SK-N-SH (cell line): ENCODE data around the gene ARHGEF1. TPM values are rescaled to one million over a fixed set of nuclear protein-coding genes. Genes with fewer than 3 reads are reported as not detected.

Experiments
- CTCF ChIA-PET: fragments of 300-600, 350-600 bp; formaldehyde crosslinking; extraction: SDS; loops from one replicate; lab custom pipeline; 2021; lab: Yijun Ruan, JAX
- POLR2A ChIA-PET: fragments of 350-600 bp; sonication (Branson Sonifier 250); formaldehyde crosslinking; extraction: SDS; loops from one replicate; lab custom pipeline; 2020; ENCODE audit warnings: antibody characterized with exemption, inconsistent platforms; lab: Yijun Ruan, JAX
- DNase-seq: peaks from one replicate; pipeline ENCODE4 v3.0.0; 2012
- H2AFZ ChIP-seq: fragments of 200-600 bp; sonication (generic); 2 replicates; pipeline ENCODE4 v1.8.1; 2016; ENCODE audit warnings: antibody characterized with exemption, mild to moderate bottlenecking, low read depth
- H3F3A ChIP-seq: fragments of 200-600 bp; sonication (generic); replicated peaks from 2 replicates; pipeline ENCODE3; 2016; ENCODE audit warnings: antibody characterized with exemption, mild to moderate bottlenecking; ENCODE audit not compliant: insufficient read depth
- H3K27ac ChIP-seq, 2 experiments: fragments of 200-500 bp in 1 of 2; fragments of 200-600 bp in 1 of 2; sonication (Bioruptor generic) in 1 of 2; sonication (generic), shearing (Covaris generic) in 1 of 2; 2 replicates each; pipeline versions ENCODE4 v1.5.1 to v1.6.1; 2014 to 2016; ENCODE audit warnings: low read depth in 2 of 2, inconsistent platforms in 1 of 2, low read length in 1 of 2, mild to moderate bottlenecking in 1 of 2, mixed read lengths in 1 of 2
- H3K27me3 ChIP-seq: fragments of 200-600 bp; sonication (generic), shearing (Covaris generic); 2 replicates; pipeline ENCODE4 v1.6.1; 2016; ENCODE audit warnings: mixed run types; ENCODE audit not compliant: insufficient read depth
- H3K36me3 ChIP-seq, 2 experiments: fragments of 200-500 bp in 1 of 2; fragments of 200-600 bp in 1 of 2; sonication (Bioruptor generic) in 1 of 2; sonication (generic) in 1 of 2; replicated peaks in 1 of 2; 2 replicates each; pipeline versions ENCODE3 to v1.5.1; 2014 to 2016; ENCODE audit warnings: low read length in 1 of 2, mild to moderate bottlenecking in 1 of 2; ENCODE audit not compliant: insufficient read depth in 2 of 2, control insufficient read depth in 1 of 2
- H3K4me1 ChIP-seq, 2 experiments: fragments of 200-500 bp in 1 of 2; fragments of 200-600 bp in 1 of 2; sonication (Bioruptor generic) in 1 of 2; sonication (generic), shearing (Covaris generic) in 1 of 2; 2 replicates each; pipeline versions ENCODE4 v1.5.1 to v1.6.1; 2014 to 2016; ENCODE audit warnings: low read depth in 1 of 2, low read length in 1 of 2, mixed run types in 1 of 2; ENCODE audit not compliant: insufficient read depth in 2 of 2, control insufficient read depth in 1 of 2
- H3K4me2 ChIP-seq: fragments of 200-600 bp; sonication (generic), shearing (Covaris generic); 2 replicates; pipeline ENCODE4 v1.6.1; 2017; ENCODE audit warnings: mixed run types
- H3K4me3 ChIP-seq, 2 experiments: fragments of 200-500 bp in 1 of 2; fragments of 200-600 bp in 1 of 2; sonication (Bioruptor generic) in 1 of 2; sonication (generic), shearing (Covaris generic) in 1 of 2; 2 replicates each; pipeline versions ENCODE4 v1.5.1 to v1.8.1; 2014 to 2016; ENCODE audit warnings: low read depth in 2 of 2, inconsistent platforms in 1 of 2, low read length in 1 of 2, mild to moderate bottlenecking in 1 of 2, mixed read lengths in 1 of 2, moderate library complexity in 1 of 2
- H3K79me2 ChIP-seq: fragments of 200-600 bp; sonication (generic); 2 replicates; pipeline ENCODE4 v1.8.1; 2017; ENCODE audit warnings: mild to moderate bottlenecking; ENCODE audit not compliant: insufficient read depth
- H3K9ac ChIP-seq: fragments of 200-600 bp; sonication (generic); 2 replicates; pipeline ENCODE4 v1.6.1; 2017; ENCODE audit warnings: mixed run types
- H3K9me2 ChIP-seq: fragments of 200-600 bp; sonication (generic); 2 replicates; pipeline ENCODE4 v1.6.1; 2017; ENCODE audit warnings: mixed run types
- H3K9me3 ChIP-seq: fragments of 200-600 bp; sonication (generic); 2 replicates; pipeline ENCODE4 v1.6.1; 2017; ENCODE audit warnings: mixed run types, mild to moderate bottlenecking, moderate library complexity
- H4K20me1 ChIP-seq: fragments of 200-600 bp; sonication (generic); 2 replicates; pipeline ENCODE4 v1.6.1; 2017; ENCODE audit warnings: mild to moderate bottlenecking, mixed run types; ENCODE audit not compliant: insufficient read depth
- CHD2 ChIP-seq: fragments of 150-350 bp; IDR thresholded peaks from 2 replicates; pipeline ENCODE4 v1.6.1; 2018; ENCODE audit warnings: low read length; ENCODE audit not compliant: partially characterized antibody
- EP300 ChIP-seq, 2 experiments: IDR thresholded peaks; 2 replicates each; pipeline versions ENCODE4 v1.4.0 to v1.6.1; 2012; ENCODE audit warnings: borderline replicate concordance in 1 of 2, low read depth in 1 of 2, low read length in 1 of 2
- EZH2phosphoT487 ChIP-seq: fragments of 200-600 bp; sonication (generic); IDR thresholded peaks from 2 replicates; pipeline ENCODE4 v1.6.1; 2017; ENCODE audit warnings: low read depth, mixed run types, mild to moderate bottlenecking, antibody characterized with exemption, moderate library complexity, borderline replicate concordance
- FOSL2 ChIP-seq: IDR thresholded peaks from 2 replicates; pipeline ENCODE4 v1.4.0; 2012; ENCODE audit warnings: low read depth, mild to moderate bottlenecking, moderate library complexity, borderline replicate concordance
- FOXJ3 ChIP-seq: sonication (generic); formaldehyde crosslinking; IDR thresholded peaks from 2 replicates; pipeline ENCODE4 v1.5.1; 2020; ENCODE audit warnings: mild to moderate bottlenecking, missing genetic modification reagents
- JUND ChIP-seq: IDR thresholded peaks from 2 replicates; pipeline ENCODE4 v1.4.0; 2012
- NFIC ChIP-seq: IDR thresholded peaks from 2 replicates; pipeline ENCODE4 v1.4.0; 2012; ENCODE audit warnings: borderline replicate concordance
- REST ChIP-seq: IDR thresholded peaks from 2 replicates; pipeline ENCODE4 v1.6.1; 2012; ENCODE audit warnings: mild to moderate bottlenecking, low read depth, low read length, moderate library complexity
- RXRA ChIP-seq: IDR thresholded peaks from 2 replicates; pipeline ENCODE4 v1.4.0; 2012; ENCODE audit warnings: low read depth, mild to moderate bottlenecking, borderline replicate concordance
- TCF12 ChIP-seq: IDR thresholded peaks from 2 replicates; pipeline ENCODE4 v1.4.0; 2012
- USF2 ChIP-seq: fragments of 150-350 bp; IDR thresholded peaks from 2 replicates; pipeline ENCODE4 v1.6.1; 2017; ENCODE audit warnings: antibody characterized with exemption, low read length, low read depth, borderline replicate concordance
- ZBTB33 ChIP-seq: IDR thresholded peaks from 2 replicates; pipeline ENCODE4 v1.4.0; 2012; ENCODE audit warnings: low read depth, borderline replicate concordance
- WGBS: methylation state at CpG from one replicate; pipeline ENCODE4 v1.1.6; 2017; ENCODE audit warnings: low lambda C conversion rate; 5-methylcytosine and 5-hydroxymethylcytosine counted together
- polyA plus RNA-seq, 3 experiments: library from polyadenylated mRNA; depleted of rRNA; stranded (reverse); fragments of >200 nt; gene quantifications; 2 replicates each; pipeline ENCODE4 v1.2.3, GENCODE V29; 2012

The ARHGEF1 gene
- polyA plus RNA-seq, 1 of the 3 experiments (the other 2 are of a cell fraction): 102 TPM

- TF ChIP-seq FOXJ3 (no peak), EZH2phosphoT487 (no peak), USF2 (no peak), TCF12 (no peak)
- TF ChIP-seq, all 33 proteins: peak for 0
Measured at GRCh38 chr19:41866284-41866683, 16.7 kb upstream of the ARHGEF1 start (continued).

- no peak overlapping the region for H3K9ac ChIP-seq
- no peak overlapping the region for H3K27ac ChIP-seq
- no peaks in the 10 kb centered on the region for H3K9me3 ChIP-seq
- peaks cover 88% of the 10 kb centered on the region for H3F3A ChIP-seq
- peaks cover 100% of the 10 kb centered on the region for H4K20me1 ChIP-seq
- no peak overlapping the region for H3K4me2 ChIP-seq
- peaks cover 12 to 16% of the 10 kb centered on the region in 2 experiments; a peak in 2 of 4 replicates for H3K4me1 ChIP-seq
- H3K36me3 ChIP-seq: peaks cover 66 to 75% of the 10 kb centered on the region in 2 experiments
- TF ChIP-seq CHD2 (no peak), ZBTB33 (no peak), EP300 (IDR thresholded peaks at IDR 0.05; ENCODE audit: borderline replicate concordance in 1 of 2, low read depth in 1 of 2, low read length in 1 of 2) (no peak)
- H3K79me2 ChIP-seq: peaks cover 51% of the 10 kb centered on the region
- WGBS: 88% methylated on average over 8 of the region's 10 CpGs
- no peak for DNase-seq
- no peak overlapping the region for H2AFZ ChIP-seq
- ChIA-PET POLR2A (no interaction called here), CTCF (interaction anchor here (1.0 to 1.4 kb wide), 3 partner anchors 33 to 89 kb away, joined by 3 to 8 read pairs (median 6); no protein-coding TSS in a partner anchor)
- H3K4me3 ChIP-seq: no peak overlapping the region
- H3K9me2 ChIP-seq: no peaks in the 10 kb centered on the region
- H3K27me3 ChIP-seq: no peaks in the 10 kb centered on the region
Measured at GRCh38 chr19:41868120-41868988, 14.6 kb upstream of the ARHGEF1 start.

GRCh38 chr19:41868989-41869300 lies 14.0 kb upstream of the ARHGEF1 start:
- WGBS: 93% methylated on average over 8 of the region's 12 CpGs
- POLR2A ChIA-PET: interaction anchor here (2.3 kb wide), 1 partner anchor 8 kb away, joined by 8 read pairs; the partner anchor contains the start of gene RPS19
- H3K4me1 ChIP-seq: peaks cover 8 to 14% of the 10 kb centered on the region in 2 experiments; a peak in 2 of 4 replicates
- H2AFZ ChIP-seq: no peak overlapping the region
- CTCF ChIA-PET: interaction anchor here (1.0 to 1.4 kb wide), 3 partner anchors 34 to 89 kb away, joined by 3 to 8 read pairs (median 6); no protein-coding TSS in a partner anchor
- no peaks in the 10 kb centered on the region for H3K27me3 ChIP-seq
- DNase-seq: no peak
- TF ChIP-seq RXRA: no peak
- no peak for TF ChIP-seq REST
- no peak for TF ChIP-seq TCF12
- no peak for TF ChIP-seq ZBTB33
- TF ChIP-seq JUND: no peak
- TF ChIP-seq NFIC: no peak
- no peak for TF ChIP-seq FOSL2
- no peak overlapping the region for H3K4me3 ChIP-seq
- no peak overlapping the region for H3K9ac ChIP-seq
- no peak overlapping the region for H3K4me2 ChIP-seq
- H3K27ac ChIP-seq: no peak overlapping the region
- peaks cover 46% of the 10 kb centered on the region for H3K79me2 ChIP-seq
- peaks cover 60 to 69% of the 10 kb centered on the region in 2 experiments for H3K36me3 ChIP-seq
- H3K9me3 ChIP-seq: no peaks in the 10 kb centered on the region
- no peaks in the 10 kb centered on the region for H3K9me2 ChIP-seq
- peaks cover 95% of the 10 kb centered on the region for H4K20me1 ChIP-seq
- H3F3A ChIP-seq: peaks cover 92% of the 10 kb centered on the region
